Measurements from ENCODE around the gene FGF11.

DNA sequence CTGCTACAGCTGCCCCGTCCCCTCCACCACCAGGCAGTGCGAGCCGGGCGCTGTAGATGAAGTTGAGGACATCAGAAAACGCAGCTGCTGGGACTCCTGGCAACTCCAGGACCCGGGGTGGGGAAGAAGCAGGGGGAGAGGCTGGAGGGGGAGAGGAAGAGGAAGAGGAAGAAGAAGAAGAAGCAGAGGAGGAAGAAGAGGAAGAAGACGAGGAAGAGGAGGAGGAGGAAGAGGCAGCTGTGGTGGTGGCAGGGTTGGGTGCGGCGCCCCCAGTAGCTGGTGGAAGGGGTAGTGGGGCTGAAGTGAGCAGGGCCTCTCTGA lies 27.0 kb downstream of the FGF11 start:
- TF ChIP-seq, protein P1, sequence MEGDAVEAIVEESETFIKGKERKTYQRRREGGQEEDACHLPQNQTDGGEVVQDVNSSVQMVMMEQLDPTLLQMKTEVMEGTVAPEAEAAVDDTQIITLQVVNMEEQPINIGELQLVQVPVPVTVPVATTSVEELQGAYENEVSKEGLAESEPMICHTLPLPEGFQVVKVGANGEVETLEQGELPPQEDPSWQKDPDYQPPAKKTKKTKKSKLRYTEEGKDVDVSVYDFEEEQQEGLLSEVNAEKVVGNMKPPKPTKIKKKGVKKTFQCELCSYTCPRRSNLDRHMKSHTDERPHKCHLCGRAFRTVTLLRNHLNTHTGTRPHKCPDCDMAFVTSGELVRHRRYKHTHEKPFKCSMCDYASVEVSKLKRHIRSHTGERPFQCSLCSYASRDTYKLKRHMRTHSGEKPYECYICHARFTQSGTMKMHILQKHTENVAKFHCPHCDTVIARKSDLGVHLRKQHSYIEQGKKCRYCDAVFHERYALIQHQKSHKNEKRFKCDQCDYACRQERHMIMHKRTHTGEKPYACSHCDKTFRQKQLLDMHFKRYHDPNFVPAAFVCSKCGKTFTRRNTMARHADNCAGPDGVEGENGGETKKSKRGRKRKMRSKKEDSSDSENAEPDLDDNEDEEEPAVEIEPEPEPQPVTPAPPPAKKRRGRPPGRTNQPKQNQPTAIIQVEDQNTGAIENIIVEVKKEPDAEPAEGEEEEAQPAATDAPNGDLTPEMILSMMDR (conservative IDR thresholded peaks at IDR 0.05 in 1 of 2, IDR thresholded peaks at IDR 0.05 in 1 of 2; ENCODE audit: low read depth in 1 of 2, low read length in 2 of 2): no peak
- TF ChIP-seq EZH2 (IDR thresholded peaks at IDR 0.05; ENCODE audit: low read length, missing control alignments): no peak
